Aorta (tissue), 5 donors: ENCODE measurements around the gene APOO. TPM values are rescaled to one million over a fixed set of nuclear protein-coding genes. Genes with fewer than 3 reads are reported as not detected.

ENCODE experiments used
- ATAC-seq: fragments of 200-7000 bp; cut with Tn5 transposase; one replicate; pipeline ENCODE4 v1.9.1; 2022; ENCODE audit warnings: moderate library complexity; ENCODE audit not compliant: low FRiP score
- DNase-seq, 2 donors: peaks; one replicate each; pipeline ENCODE4 v3.0.0-alpha.2; 2020
- H3K27ac ChIP-seq, 2 donors: one replicate each; pipeline ENCODE4 v1.5.1; 2013; ENCODE audit warnings: low read length in 2 of 2, mild to moderate bottlenecking in 2 of 2, moderate library complexity in 2 of 2, control low read depth in 1 of 2, inconsistent platforms in 1 of 2, low read depth in 1 of 2
- H3K27me3 ChIP-seq, 2 donors: one replicate each; pipeline ENCODE4 v1.6.1; 2013; ENCODE audit warnings: control low read depth in 1 of 2, low read length in 1 of 2, mild to moderate bottlenecking in 1 of 2, moderate library complexity in 1 of 2; ENCODE audit not compliant: insufficient read depth in 2 of 2, control insufficient read depth in 1 of 2
- H3K36me3 ChIP-seq, 2 donors: one replicate each; pipeline ENCODE4 v1.6.1; 2013; ENCODE audit warnings: control low read depth in 1 of 2, low read length in 1 of 2, mild to moderate bottlenecking in 1 of 2; ENCODE audit not compliant: insufficient read depth in 2 of 2, control insufficient read depth in 1 of 2
- H3K4me1 ChIP-seq, 2 donors: one replicate each; pipeline ENCODE4 v1.6.1; 2013; ENCODE audit warnings: low read length in 2 of 2, control low read depth in 1 of 2, mild to moderate bottlenecking in 1 of 2, moderate library complexity in 1 of 2; ENCODE audit not compliant: insufficient read depth in 2 of 2, control insufficient read depth in 1 of 2
- H3K4me3 ChIP-seq, 2 donors: one replicate each; pipeline ENCODE4 v1.5.1; 2013; ENCODE audit warnings: low read length in 2 of 2, control low read depth in 1 of 2, mild to moderate bottlenecking in 1 of 2
- H3K9me3 ChIP-seq: one replicate; pipeline ENCODE4 v1.6.1; 2013; ENCODE audit warnings: mild to moderate bottlenecking, low read length; ENCODE audit not compliant: control insufficient read depth
- WGBS, 2 donors: extraction: QIAGEN DNeasy Blood & Tissue Kit; methylation state at CpG; one replicate each; pipeline ENCODE4 v1.1.7; 2013; 5-methylcytosine and 5-hydroxymethylcytosine counted together
- intact Hi-C, 2 donors: fragments of 100-400 bp; cut with DNase I; formaldehyde crosslinking; loops; one replicate each; pipeline versions ENCODE4 v1.14.2 to v1.15.0; 2022
- polyA plus RNA-seq, 2 donors: library from polyadenylated mRNA; stranded (reverse); fragments of 200-250 nt; gene quantifications; one replicate each; pipeline ENCODE4 v1.2.3, GENCODE V29; 2013
- total RNA-seq, 2 donors: library from RNA; stranded (reverse); fragmentation: NEBNext Ultra II Directional; extraction: Animal tissue kit (Norgen Biotek cat#: 25700); gene quantifications; one replicate each; pipeline ENCODE4 v1.2.1, GENCODE V29; 2021
- donor health status: healthy with polysubstance abuse.
- donor health status: Bipolar disorder and iron deficiency.
- donor health status: DM: no; HTN: no; CAD: no.
- donor health status: DM: no; HTN: no; CAD: no.
- donor health status: DM: yes; HTN: yes; CAD: no.

The APOO gene
- total and polyA plus RNA-seq, 4 donors, result 4.6 to 12.7 (median 7.2) TPM

DNA sequence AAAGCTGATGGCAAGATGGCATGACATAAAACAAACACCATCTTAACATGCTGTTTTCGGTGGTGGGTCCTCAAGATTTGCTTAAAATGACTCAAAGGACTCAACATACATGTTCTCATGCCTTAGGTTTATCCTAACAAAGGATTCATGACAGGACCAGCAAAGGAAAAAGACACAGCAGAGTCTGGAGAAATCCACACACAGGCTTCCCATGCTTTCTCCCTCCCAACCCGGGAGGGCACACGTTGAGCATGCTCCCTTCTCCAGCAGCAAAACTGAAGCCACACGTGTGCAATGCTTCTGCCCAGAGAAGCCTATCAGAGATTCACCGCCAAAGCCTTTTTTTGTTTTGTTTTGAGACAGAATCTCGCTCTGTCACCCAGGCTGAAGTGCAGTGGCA, 84.9 kb downstream of the APOO start:
- Histone ChIP-seq H3K27me3 (no peaks in the 10 kb centered on the region), H3K27ac (no peak overlapping the region), H3K36me3 (no peaks in the 10 kb centered on the region), H3K9me3 (no peaks in the 10 kb centered on the region), H3K4me3 (no peak overlapping the region), H3K4me1 (no peaks in the 10 kb centered on the region)
- intact Hi-C loops, result no loop called here
- ATAC-seq (no peak), DNase-seq (no peak)
- WGBS, 2 donors, result 56 to 63% methylated on average over 6 of the region's 6 CpGs

- Histone ChIP-seq H3K4me1 (no peaks in the 10 kb centered on the region), H3K36me3 (no peaks in the 10 kb centered on the region), H3K4me3 (no peak overlapping the region), H3K9me3 (no peaks in the 10 kb centered on the region), H3K27ac (no peak overlapping the region), H3K27me3 (no peaks in the 10 kb centered on the region)
- WGBS, 2 donors, result 14 to 30% methylated on average over 3 of the region's 3 CpGs
- ATAC-seq (no peak), DNase-seq (no peak)
- intact Hi-C loops, result no loop called here
Observed at GRCh38 chrX:23822397-23822796, 85.3 kb downstream of the APOO start.

DNA sequence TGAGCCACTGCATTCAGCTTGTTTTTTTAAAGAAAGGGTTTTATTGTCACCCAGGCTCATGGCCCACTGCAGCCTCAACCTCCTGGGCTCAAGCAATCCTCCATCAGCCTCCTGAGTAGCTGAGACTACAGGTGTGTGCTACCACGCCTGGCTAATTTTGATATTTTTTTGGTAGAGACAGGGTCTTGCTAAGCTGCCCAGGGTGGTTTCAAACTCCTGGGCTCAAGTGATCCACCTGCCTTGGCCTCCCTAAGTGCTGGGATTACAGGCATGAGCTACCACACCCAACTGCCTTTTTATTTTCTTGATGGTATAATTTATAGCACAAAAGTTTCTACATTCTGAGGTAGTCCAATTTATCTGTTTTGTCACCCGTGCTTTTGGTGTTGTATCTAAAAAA, 85.9 kb downstream of the APOO start:
- Histone ChIP-seq H3K4me1 (no peaks in the 10 kb centered on the region), H3K4me3 (no peak overlapping the region), H3K9me3 (no peaks in the 10 kb centered on the region), H3K36me3 (no peaks in the 10 kb centered on the region), H3K27me3 (no peaks in the 10 kb centered on the region), H3K27ac (no peak overlapping the region)
- no peak for DNase-seq
- intact Hi-C loops, result no loop called here
- ATAC-seq, result no peak
- 55 to 56% methylated on average over 2 of the region's 2 CpGs for WGBS, 2 donors

- Histone ChIP-seq H3K9me3 (no peaks in the 10 kb centered on the region), H3K36me3 (no peaks in the 10 kb centered on the region), H3K4me3 (no peak overlapping the region), H3K4me1 (no peaks in the 10 kb centered on the region), H3K27me3 (no peaks in the 10 kb centered on the region), H3K27ac (no peak overlapping the region)
- 85 to 92% methylated on average over 6 of the region's 6 CpGs for WGBS, 2 donors
- DNase-seq, result no peak
- no peak for ATAC-seq
- intact Hi-C loops, result no loop called here
Observed at GRCh38 chrX:23820235-23820782, 87.4 kb downstream of the APOO start.

DNA sequence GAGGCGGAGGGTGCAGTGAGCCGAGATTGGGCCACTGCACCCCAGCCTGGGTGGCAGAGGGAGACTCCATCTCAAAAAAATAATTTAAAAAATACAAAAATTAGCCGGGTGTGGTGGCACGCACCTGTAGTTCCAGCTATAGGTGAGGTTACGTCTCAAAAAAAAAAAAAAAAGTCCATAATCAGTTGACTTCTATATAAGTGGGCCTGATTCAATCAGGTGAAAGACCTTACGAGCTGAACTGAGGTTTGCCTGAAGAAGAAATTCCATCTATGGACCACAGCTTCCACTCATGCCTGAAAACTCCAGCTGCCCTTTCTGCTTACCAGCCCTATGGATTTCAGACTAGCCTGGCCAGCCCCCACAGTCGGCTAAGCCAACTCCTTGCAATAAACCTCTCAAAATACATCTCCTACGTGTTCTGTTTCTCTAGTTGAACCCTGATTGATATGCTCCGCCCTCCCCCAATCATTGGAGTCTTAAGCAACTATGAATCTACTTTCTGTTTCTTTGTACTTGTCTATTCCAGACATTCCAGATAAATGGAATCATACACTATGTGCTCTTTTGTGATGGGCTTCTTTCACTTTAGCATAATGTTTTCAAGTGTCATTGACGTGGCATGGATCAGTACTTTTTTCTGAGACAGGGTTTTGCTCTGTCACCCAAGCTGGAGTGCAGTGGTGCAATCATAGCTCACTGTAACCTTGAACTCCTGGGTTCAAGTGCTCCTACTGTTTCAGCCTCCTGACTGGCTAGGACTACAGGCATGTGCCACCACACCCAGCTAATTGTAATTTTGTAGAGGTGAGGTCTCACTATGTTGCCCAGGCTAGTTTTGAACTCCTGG, 88.1 kb downstream of the APOO start:
- ATAC-seq, result no peak
- WGBS, 2 donors, result 81 to 91% methylated on average over 10 of the region's 10 CpGs
- Histone ChIP-seq H3K27ac (no peak overlapping the region), H3K27me3 (no peaks in the 10 kb centered on the region), H3K4me3 (no peak overlapping the region), H3K4me1 (no peaks in the 10 kb centered on the region), H3K36me3 (no peaks in the 10 kb centered on the region), H3K9me3 (no peaks in the 10 kb centered on the region)
- DNase-seq, result no peak
- intact Hi-C loops, result no loop called here

DNA sequence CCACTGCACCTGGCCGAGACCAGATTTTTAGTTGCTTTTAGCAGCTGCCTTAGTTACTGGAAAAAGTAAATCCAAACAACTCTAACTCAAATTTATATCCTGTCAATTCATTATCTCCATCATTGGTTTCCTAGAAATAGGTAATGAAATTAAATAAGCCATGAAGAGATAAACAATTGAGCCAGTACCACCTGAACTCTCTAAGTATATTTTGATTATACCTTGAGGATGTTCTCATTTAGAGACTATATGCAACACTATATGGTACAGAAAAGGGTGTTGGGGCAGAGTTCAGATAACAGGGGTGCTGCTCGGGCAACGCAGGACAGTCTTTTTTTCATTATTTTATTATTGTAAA, 89.8 kb downstream of the APOO start:
- H3K36me3 ChIP-seq, result no peaks in the 10 kb centered on the region
- no peak overlapping the region for H3K27ac ChIP-seq
- H3K4me1 ChIP-seq, result no peaks in the 10 kb centered on the region
- intact Hi-C loops, result no loop called here
- WGBS, 2 donors, result 88 to 93% methylated on average over 3 of the region's 3 CpGs
- no peak for DNase-seq
- no peaks in the 10 kb centered on the region for H3K27me3 ChIP-seq
- no peak overlapping the region for H3K4me3 ChIP-seq
- ATAC-seq, result no peak
- no peaks in the 10 kb centered on the region for H3K9me3 ChIP-seq

GRCh38 chrX:23816179-23816578, 91.6 kb downstream of the APOO start:
- Histone ChIP-seq H3K36me3 (no peaks in the 10 kb centered on the region), H3K9me3 (no peaks in the 10 kb centered on the region), H3K27ac (no peak overlapping the region), H3K27me3 (no peaks in the 10 kb centered on the region), H3K4me1 (no peaks in the 10 kb centered on the region), H3K4me3 (no peak overlapping the region)
- 77 to 83% methylated on average over 4 of the region's 4 CpGs for WGBS, 2 donors
- intact Hi-C loops, result no loop called here
- DNase-seq (no peak), ATAC-seq (no peak)

GRCh38 chrX:23815376-23815775, 92.4 kb downstream of the APOO start:
- Histone ChIP-seq H3K36me3 (no peaks in the 10 kb centered on the region), H3K27ac (no peak overlapping the region), H3K4me3 (no peak overlapping the region), H3K27me3 (no peaks in the 10 kb centered on the region), H3K9me3 (no peaks in the 10 kb centered on the region), H3K4me1 (no peaks in the 10 kb centered on the region)
- 90 to 96% methylated on average over 7 of the region's 7 CpGs for WGBS, 2 donors
- intact Hi-C loops, result no loop called here
- no peak for DNase-seq
- ATAC-seq, result no peak

GRCh38 chrX:23813808-23814207, 93.9 kb downstream of the APOO start:
- 94 to 96% methylated on average over 1 of the region's 1 CpG for WGBS, 2 donors

More at GRCh38 chrX:23813808-23814207, 93.9 kb downstream of the APOO start:
- Histone ChIP-seq H3K27ac (no peak overlapping the region), H3K9me3 (no peaks in the 10 kb centered on the region), H3K4me3 (no peak overlapping the region), H3K4me1 (no peaks in the 10 kb centered on the region), H3K27me3 (no peaks in the 10 kb centered on the region), H3K36me3 (no peaks in the 10 kb centered on the region)
- no peak for ATAC-seq
- no peak for DNase-seq
- intact Hi-C loops, result no loop called here
